HG03460 (cell line): ENCODE measurements around the gene SSBP3.

Experiments
- ATAC-seq: cut with Tn5 transposase; IDR thresholded peaks from one replicate; pipeline ENCODE4 v1.9.1; 2021; ENCODE audit not compliant: unreplicated experiment

The SSBP3 gene

DNA sequence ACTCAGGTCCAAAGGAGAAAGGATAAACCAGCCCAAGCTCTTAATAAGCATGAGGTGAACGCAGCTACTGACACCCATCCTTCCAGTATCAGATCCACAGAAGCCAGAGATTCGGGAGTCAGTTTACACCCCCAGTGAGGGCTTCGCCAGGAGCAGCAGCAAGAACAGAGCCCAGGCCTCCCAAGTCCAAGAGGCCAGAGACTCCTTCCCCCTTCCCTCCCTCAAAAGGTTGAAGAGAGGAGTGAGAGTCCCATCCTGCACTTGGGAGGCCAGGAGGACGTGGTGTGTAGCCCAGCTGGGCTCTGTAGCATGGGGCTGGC lies 133.5 kb downstream of the SSBP3 start:
- no peak for ATAC-seq

- no peak for ATAC-seq
Measured at GRCh38 chr1:54272134-54272533, 134.1 kb downstream of the SSBP3 start.

DNA sequence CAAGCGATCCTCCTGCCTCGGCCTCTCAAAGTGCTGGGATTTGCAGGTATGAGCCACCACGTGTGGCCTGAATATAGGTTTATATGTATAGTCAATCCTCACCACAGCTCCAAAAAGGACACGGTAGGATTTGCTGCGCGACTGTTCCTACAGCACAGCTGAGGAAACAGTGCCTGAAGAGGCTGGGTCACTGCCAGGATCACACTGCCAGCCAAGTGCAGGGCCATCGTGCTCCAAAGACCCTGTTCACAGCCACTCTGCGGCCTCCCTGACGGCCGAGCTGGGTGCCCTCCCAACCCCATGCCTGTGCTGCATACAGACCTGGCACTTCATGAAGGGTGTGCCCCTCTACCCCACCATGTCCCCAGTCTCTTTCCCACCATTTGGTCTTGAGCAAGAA lies 134.9 kb downstream of the SSBP3 start:
- ATAC-seq, result no peak

DNA sequence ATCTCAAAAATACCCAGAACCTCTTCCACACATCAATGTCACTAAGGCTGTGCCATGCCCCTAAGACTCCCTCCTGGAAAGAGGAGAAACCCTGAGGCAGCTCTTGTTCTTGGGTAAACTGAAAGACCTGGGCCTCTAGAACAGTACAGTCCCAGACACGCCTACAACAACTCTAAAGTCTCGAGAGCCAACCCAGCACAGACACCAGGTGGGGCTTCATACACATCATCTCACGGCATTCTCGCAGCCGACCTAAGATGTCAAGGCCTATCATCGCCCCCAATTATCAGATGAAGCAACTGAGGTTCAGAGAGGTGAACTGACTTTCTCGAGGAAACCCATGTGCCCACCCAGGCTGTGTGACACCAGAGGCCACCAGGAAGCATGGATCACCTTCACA lies 135.7 kb downstream of the SSBP3 start:
- no peak for ATAC-seq

DNA sequence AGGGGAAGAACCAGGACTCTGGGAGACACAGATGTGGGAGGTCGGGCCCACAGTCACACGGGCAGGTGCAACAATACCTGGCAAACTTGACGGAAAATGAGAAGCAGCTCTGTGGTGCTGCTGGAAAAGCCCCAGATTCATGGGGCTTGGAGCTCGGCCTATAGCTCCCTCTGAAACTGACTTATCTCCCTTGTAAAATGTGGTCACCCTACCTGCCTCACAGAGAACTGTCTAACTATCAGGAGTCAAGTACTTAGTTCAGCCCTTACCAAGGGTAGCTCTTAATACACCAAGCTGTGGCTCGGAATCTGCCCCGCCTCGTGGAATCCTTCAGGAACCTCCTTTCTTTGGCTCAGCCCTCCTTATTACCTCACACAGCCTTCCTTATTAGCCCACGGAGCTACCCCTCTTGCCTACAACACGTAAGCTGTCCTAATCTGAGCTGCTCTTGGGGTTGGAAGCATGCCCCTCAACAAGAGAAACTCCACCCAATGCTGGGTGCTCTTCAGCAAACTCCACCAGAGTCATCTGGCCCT lies 137.4 kb downstream of the SSBP3 start:
- no peak for ATAC-seq

DNA sequence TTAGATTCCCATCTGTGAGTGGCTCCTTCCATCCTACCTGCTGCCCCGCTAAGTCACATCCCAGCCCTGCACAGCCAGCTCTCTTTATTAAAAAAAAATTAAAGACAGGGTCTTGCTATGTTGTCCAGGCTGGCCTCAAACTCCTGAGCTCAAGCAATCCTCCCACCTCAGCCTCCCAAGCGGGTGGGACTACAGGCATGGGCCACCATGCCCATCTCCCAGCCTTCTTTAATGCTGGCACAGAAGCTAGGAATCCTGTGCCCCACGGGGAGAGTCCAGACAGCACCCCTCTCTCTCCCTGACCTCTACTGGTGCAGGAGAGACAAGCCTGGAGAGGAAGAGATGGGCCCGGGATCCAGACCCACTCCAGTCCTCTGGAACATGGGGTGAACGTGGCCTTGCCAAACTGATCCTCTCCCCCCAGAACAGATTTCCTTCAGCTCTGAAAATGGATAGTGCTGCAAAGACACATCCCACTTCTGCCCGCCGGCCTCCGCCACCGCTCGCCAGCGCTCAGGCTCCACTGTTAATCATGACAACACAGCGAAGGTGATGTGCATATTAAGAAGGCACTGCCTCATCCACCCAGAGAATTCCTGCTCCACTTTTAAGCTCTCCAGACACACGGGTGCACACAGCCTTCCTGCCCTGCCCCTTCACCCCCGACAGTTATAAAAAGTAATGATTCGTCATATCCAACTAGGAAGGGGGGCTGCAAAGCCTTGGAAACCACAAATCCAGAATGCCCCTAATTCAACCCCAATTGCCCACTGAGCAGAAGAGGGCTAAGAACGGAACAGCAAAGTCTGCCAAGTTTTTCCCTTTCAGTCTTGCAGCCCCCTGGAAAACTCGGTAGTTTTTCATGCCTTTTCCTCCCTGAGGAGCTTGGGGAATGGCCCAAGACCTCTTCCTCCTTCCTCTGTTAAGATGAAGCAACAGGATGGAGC lies 138.1 kb downstream of the SSBP3 start:
- ATAC-seq, result no peak

GRCh38 chr1:54266908-54267307 lies 139.3 kb downstream of the SSBP3 start:
- ATAC-seq, result no peak

DNA sequence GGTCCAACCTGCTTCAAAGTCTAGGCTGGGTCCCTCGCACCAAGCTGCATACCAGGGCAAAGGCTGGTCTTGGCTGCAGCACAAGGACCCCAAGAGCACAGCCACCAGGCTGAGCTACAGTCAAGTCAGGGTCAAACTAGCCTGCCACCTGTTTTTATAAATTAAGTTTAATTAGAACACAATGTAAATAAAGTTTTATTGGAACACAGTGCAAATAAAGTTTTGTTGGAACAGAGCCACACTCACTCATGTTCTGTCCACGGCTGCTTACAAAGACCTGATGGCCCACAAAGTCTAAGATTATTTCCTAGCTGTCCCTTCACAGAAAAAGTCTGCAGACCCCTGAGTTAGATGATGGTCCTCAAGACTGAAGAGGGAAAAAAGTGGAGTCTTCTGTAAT lies 140.0 kb downstream of the SSBP3 start:
- ATAC-seq, result no peak

DNA sequence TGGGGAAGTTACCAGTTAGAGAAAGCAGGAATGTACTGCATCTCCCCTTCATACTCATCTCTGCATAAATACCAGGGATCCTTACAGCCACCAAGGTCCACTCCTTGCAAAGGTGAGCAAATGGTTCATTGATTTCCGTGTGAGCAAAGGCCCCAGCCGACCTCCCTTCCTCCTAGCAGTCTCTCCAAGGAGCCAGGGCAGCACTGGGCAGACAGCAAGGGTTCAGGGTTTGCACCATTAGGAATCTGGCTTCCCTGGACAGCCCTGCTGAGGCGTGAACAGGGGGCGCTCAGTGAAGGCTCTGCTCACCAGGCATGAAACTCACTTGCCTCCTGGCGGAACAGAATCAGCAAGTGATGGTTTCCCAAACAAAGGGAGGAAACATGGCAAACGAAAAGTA lies 140.5 kb downstream of the SSBP3 start:
- ATAC-seq, result no peak

- no peak for ATAC-seq
Measured at GRCh38 chr1:54265126-54265525, 141.1 kb downstream of the SSBP3 start.

DNA sequence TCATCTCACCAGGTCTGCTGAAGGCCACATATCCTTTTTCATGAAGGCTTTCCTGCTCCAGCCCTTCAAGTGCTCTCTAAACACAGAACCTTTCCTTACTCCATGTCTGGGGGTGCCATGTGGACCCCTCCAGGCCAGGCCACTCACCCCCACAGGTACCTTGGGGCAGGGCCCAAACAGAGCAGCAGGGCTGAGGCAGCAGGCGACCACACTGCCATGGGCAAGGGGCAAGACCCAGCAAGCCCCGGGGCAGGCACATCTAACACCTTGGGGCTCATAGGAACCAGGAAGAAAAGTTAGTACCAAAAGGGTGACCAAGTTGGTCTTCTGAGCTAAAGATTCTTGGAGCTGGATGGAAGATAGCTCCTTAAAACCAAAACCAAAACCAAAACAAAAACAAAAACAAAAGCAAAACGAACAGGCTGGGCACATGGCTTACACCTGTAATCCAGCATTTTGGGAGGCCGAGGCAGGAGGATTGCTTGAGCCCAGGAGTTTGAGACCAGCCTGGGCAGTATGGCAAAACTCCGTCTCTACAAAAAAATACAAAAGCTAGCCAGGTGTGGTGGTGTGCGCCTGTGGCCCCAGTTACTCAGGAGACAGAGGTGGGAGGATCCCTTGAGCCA lies 142.5 kb downstream of the SSBP3 start:
- ATAC-seq, result no peak

GRCh38 chr1:54262244-54262643 lies 143.9 kb downstream of the SSBP3 start:
- no peak for ATAC-seq

GRCh38 chr1:54260810-54261209 lies 145.4 kb downstream of the SSBP3 start:
- ATAC-seq, result no peak

- ATAC-seq, result no peak
Measured at GRCh38 chr1:54259546-54260140, 146.6 kb downstream of the SSBP3 start.

DNA sequence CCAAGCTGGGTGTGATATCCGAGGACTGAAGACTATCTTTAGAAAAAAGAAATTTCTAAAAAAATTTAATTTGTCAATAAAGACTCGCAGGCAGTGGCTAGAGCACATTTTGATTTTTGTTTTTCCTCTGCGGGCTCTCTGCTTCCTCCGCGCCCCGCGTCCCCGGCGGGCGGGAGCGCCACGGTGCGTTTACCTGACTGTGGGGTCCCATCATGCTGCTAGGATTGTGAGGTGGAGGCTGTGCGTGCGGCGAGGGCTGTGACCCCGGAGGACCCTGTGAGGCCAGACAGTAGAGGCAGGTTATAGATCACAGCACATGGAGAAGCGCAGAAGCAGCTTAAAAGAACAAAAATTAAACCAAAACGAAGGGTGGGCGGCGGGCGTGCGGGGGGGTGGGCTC lies 148.3 kb downstream of the SSBP3 start:
- no peak for ATAC-seq

- no peak for ATAC-seq
Measured at GRCh38 chr1:54257346-54257620, 148.9 kb downstream of the SSBP3 start.

DNA sequence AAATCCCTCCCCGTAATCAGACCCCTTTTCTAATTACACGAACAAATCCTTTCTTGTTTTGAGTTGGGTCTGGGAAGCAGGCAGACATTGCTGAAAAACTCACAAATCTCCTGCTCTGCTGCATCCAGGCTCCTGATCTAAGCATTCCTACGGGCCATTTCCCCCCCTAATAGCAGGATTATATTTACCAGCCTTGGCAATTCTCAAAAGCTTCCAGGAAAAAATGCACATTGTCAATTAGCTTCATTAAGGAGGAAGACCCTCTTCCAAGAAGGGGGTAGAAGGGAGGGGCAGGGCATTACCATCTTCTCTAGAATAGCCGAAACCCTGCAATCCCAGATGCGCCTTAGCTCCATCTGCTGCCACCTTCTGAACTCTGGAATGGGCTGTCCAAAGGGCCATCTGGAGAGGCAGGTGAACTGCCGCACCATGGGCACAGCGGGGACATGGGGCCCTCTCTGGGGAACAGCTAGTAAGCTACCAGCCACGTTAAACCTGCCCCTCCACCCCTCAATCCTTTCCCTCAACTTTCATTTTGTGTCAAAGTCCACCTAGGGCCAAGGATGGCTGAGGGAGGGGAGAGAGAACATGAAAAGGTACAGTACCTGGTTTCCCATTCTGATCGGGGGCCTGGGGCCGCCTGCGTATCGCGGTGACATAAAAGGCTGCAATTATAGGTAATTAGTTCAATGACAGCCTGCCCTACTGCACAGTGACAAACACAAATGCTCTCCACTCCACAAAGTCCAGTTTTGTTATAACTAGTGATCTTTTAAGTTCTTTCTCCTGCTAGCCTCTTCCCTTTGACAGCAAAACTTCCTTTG lies 149.5 kb downstream of the SSBP3 start:
- ATAC-seq, result no peak

DNA sequence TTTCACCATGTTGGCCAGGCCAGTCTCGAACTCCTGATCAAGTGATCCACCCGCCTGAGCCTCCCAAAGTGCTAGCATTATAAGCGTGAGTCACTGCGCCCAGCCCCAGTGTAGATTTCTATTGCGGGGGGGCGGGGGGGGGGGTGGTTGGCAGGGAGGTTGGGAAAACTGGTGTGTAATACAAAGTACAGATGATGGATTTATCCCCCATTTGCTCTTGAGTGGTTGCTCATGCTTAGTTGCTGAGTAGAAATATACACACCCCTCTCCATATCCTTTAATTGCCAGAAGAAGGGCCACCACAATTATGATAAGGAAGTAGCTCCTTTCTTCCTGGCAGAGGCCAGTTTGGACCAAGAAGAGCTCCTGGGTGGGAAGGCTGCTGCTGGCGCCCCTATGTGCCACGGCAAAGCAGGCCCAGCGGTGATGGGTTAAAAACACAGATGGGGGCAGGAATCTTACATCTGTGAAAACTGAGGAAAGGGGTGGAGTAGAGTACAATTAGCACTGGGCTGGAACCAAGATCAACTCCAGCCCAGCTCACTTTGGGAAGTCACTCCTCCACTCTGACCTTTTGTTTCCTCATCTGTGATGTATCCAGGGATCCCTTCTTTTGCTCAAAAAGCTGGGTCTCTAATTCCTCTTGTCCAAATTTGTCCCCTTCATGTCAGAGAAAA lies 151.0 kb downstream of the SSBP3 start:
- ATAC-seq, result no peak

DNA sequence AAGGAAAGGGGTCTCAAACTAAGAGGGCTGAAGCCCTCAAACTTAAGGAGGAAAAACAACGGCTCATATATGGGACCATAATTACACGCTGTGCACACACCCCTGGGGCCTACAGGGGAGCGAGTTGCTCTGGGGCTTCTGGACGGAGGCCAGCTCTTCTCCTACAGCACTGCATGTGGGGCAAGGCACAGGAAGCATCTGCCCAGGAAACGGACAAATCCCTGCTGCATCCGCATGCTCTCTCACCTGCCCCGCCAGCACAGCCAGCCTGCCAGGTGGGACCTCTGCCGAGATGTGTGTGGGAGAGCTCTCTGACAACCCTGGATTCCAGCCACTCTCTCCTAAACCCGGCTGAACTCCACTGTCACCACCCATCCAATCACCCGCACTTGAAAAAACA lies 152.1 kb downstream of the SSBP3 start:
- ATAC-seq, result no peak

- ATAC-seq, result no peak
Measured at GRCh38 chr1:54253480-54253879, 152.7 kb downstream of the SSBP3 start.
